MM.1S (cell line): Measurements from ENCODE around the gene FNDC8.
"Not testable (repeated sequence)": the region's sequence is repeated elsewhere in the genome, so short reads cannot be mapped to it uniquely, and the experiment has no call there.

Experiments
- DNase-seq: peaks from one replicate; pipeline ENCODE4 v3.0.0-alpha.2; 2015
- H2AFZ ChIP-seq: fragments of 300-600 bp; sonication (generic); 2 replicates; pipeline ENCODE4 v1.6.0; 2016; ENCODE audit warnings: antibody characterized with exemption, low read length
- H3F3A ChIP-seq: fragments of 300-600 bp; sonication (generic); 2 replicates; pipeline ENCODE4 v1.6.1; 2016; ENCODE audit warnings: mild to moderate bottlenecking, antibody characterized with exemption, low read length, moderate library complexity, mixed read lengths; ENCODE audit not compliant: insufficient read depth
- H3K27ac ChIP-seq: fragments of 300-600 bp; sonication (generic); 2 replicates; pipeline ENCODE4 v1.5.1; 2016; ENCODE audit warnings: mild to moderate bottlenecking, low read length
- H3K27me3 ChIP-seq: fragments of 300-600 bp; sonication (generic); replicated peaks from 2 replicates; pipeline ENCODE4 v1.6.0; 2016; ENCODE audit warnings: low read length; ENCODE audit not compliant: insufficient read depth
- H3K36me3 ChIP-seq: fragments of 300-600 bp; sonication (generic); replicated peaks from 2 replicates; pipeline ENCODE4 v1.6.1; 2016; ENCODE audit warnings: mild to moderate bottlenecking, low read length, mixed read lengths; ENCODE audit not compliant: insufficient read depth
- H3K4me1 ChIP-seq: fragments of 300-600 bp; sonication (generic); 2 replicates; pipeline ENCODE4 v1.6.1; 2016; ENCODE audit warnings: low read length, mixed read lengths
- H3K4me2 ChIP-seq: fragments of 300-600 bp; sonication (generic); 2 replicates; pipeline ENCODE4 v1.6.0; 2016; ENCODE audit warnings: low read depth, low read length
- H3K4me3 ChIP-seq: fragments of 300-600 bp; sonication (generic); 2 replicates; pipeline ENCODE4 v1.5.1; 2016; ENCODE audit warnings: low read length, mixed read lengths
- H3K79me2 ChIP-seq: fragments of 300-600 bp; sonication (generic); 2 replicates; pipeline ENCODE4 v1.6.1; 2016; ENCODE audit warnings: mixed run types, low read length, mixed read lengths
- H3K9ac ChIP-seq: fragments of 300-600 bp; sonication (generic); 2 replicates; pipeline ENCODE4 v1.6.1; 2016; ENCODE audit warnings: low read length, mixed read lengths
- H3K9me2 ChIP-seq: fragments of 300-600 bp; sonication (generic); replicated peaks from 2 replicates; pipeline ENCODE4 v1.6.1; 2016; ENCODE audit warnings: mild to moderate bottlenecking, low read length, mixed read lengths; ENCODE audit not compliant: insufficient read depth
- H3K9me3 ChIP-seq: fragments of 300-600 bp; sonication (generic); replicated peaks from 2 replicates; pipeline ENCODE4 v1.6.1; 2016; ENCODE audit warnings: mild to moderate bottlenecking, low read length, mixed read lengths; ENCODE audit not compliant: insufficient read depth
- H4K20me1 ChIP-seq: fragments of 300-600 bp; sonication (generic); 2 replicates; pipeline ENCODE4 v1.6.1; 2016; ENCODE audit warnings: mild to moderate bottlenecking, low read length, moderate library complexity, mixed read lengths; ENCODE audit not compliant: insufficient read depth
- EZH2 ChIP-seq: fragments of 300-600 bp; sonication (generic); optimal IDR thresholded peaks from 2 replicates; pipeline ENCODE3; 2017; ENCODE audit warnings: low read depth, mild to moderate bottlenecking, antibody characterized with exemption, low read length, mixed read lengths
- EZH2phosphoT487 ChIP-seq: fragments of 300-600 bp; sonication (generic); IDR thresholded peaks from 2 replicates; pipeline ENCODE4 v1.6.1; 2018; ENCODE audit warnings: antibody characterized with exemption, low read length
- TF ChIP-seq, protein P1 (sequence below): fragments of 300-600 bp; sonication (generic); IDR thresholded peaks from 2 replicates; pipeline ENCODE4 v1.5.1; 2016; ENCODE audit warnings: antibody characterized with exemption, low read length, mixed read lengths

The FNDC8 gene

DNA sequence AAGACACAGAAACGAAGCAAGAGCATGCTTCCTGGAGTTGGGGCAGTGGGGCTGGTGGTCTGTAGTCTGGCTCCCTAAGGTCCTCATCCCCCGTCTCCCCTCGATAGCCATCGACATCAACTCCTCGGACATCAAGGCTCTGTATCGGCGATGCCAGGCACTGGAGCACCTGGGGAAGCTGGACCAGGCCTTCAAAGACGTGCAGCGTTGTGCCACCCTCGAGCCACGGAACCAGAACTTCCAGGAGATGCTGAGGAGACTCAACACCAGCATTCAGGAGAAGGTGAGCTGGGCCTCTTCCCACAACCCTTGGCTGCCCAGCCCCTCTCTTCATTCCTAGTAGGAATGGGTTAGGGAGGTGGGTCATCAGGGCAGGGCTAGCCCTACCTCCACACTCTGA, 28.5 kb downstream of the FNDC8 start:
- no peaks in the 10 kb centered on the region for H3K9me3 ChIP-seq
- H3K9ac ChIP-seq = no peak overlapping the region
- no peaks in the 10 kb centered on the region for H3K9me2 ChIP-seq
- TF ChIP-seq, protein P1, sequence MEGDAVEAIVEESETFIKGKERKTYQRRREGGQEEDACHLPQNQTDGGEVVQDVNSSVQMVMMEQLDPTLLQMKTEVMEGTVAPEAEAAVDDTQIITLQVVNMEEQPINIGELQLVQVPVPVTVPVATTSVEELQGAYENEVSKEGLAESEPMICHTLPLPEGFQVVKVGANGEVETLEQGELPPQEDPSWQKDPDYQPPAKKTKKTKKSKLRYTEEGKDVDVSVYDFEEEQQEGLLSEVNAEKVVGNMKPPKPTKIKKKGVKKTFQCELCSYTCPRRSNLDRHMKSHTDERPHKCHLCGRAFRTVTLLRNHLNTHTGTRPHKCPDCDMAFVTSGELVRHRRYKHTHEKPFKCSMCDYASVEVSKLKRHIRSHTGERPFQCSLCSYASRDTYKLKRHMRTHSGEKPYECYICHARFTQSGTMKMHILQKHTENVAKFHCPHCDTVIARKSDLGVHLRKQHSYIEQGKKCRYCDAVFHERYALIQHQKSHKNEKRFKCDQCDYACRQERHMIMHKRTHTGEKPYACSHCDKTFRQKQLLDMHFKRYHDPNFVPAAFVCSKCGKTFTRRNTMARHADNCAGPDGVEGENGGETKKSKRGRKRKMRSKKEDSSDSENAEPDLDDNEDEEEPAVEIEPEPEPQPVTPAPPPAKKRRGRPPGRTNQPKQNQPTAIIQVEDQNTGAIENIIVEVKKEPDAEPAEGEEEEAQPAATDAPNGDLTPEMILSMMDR = no peak
- TF ChIP-seq EZH2phosphoT487 (no peak), EZH2 (no peak)
- H3K4me3 ChIP-seq = no peak overlapping the region
- 0 out of 2 replicates have a peak overlapping the region, but pooled peaks have one; percentile 42 for H2AFZ ChIP-seq
- H4K20me1 ChIP-seq = no peaks in the 10 kb centered on the region
- H3K27ac ChIP-seq = no peak overlapping the region
- peak overlapping the region; percentile 38 for H3K4me2 ChIP-seq
- no peaks in the 10 kb centered on the region for H3K27me3 ChIP-seq
- no peaks in the 10 kb centered on the region for H3K36me3 ChIP-seq
- H3K79me2 ChIP-seq = no peaks in the 10 kb centered on the region
- peaks cover 9% of the 10 kb centered on the region for H3K4me1 ChIP-seq
- H3F3A ChIP-seq = no peaks in the 10 kb centered on the region
- no peak for DNase-seq

DNA sequence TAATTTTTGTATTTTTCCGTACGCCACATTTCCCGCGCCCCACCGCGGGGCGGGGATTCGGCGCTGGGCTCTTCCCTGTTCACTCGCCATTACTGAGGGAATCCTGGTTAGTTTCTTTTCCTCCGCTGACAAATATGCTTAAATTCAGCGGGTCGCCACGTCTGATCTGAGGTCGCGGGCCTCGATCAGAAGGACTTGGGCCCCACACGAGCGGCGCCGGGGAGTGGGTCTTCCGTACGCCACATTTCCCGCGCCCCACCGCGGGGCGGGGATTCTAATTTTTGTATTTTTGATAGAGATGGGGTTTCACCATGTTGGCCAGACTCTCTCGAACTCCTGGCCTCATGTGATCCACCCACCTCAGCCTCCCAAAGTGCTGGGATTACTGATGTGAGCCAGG, 29.7 kb downstream of the FNDC8 start:
- H3K79me2 ChIP-seq, DNase-seq, H3K27me3 ChIP-seq, H3K9me2 ChIP-seq, H3K4me3 ChIP-seq, H3K4me1 ChIP-seq, H3F3A ChIP-seq, H2AFZ ChIP-seq, H3K27ac ChIP-seq, H3K9me3 ChIP-seq, H3K9ac ChIP-seq, H3K36me3 ChIP-seq, H4K20me1 ChIP-seq, H3K4me2 ChIP-seq: not testable (repeated sequence)

DNA sequence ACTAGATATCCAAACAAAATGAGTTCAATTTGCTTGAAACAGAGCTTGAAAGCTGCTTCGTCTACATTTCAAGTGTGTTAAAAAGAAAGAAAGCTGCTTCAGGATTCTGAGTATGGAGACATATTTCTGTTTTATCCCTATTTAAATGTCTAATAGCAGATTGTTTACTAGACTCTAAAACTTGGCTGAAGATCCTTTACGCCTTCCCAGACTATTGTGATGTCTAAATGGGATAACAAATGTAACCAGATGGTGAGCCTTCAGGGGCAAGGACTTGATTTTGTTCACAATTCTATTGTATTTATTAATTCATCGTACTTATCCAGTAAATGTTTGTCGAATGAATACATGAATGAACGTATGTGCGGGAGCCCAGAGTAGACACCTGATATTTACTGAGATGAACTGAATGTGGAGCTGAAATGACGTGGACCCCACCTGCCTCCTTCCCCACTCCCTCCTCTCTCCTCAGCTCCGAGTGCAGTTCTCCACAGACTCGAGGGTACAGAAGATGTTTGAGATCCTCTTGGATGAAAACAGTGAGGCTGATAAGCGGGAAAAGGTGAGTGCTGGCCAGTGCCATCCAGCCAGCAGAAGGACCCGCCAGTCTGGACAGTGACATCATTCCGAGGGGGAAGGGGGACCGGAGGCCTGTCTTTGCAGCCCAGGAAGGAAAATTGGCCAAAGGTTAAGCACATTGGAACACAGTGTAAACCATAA, 31.2 kb downstream of the FNDC8 start:
- no peaks in the 10 kb centered on the region for H3K9me2 ChIP-seq
- H4K20me1 ChIP-seq = no peaks in the 10 kb centered on the region
- H3K4me3 ChIP-seq = no peak overlapping the region
- peaks cover 9% of the 10 kb centered on the region for H3K4me1 ChIP-seq
- no peak overlapping the region for H3K27ac ChIP-seq
- H3F3A ChIP-seq = no peaks in the 10 kb centered on the region
- no peaks in the 10 kb centered on the region for H3K27me3 ChIP-seq
- H3K79me2 ChIP-seq = no peaks in the 10 kb centered on the region
- no peak overlapping the region for H2AFZ ChIP-seq
- H3K4me2 ChIP-seq = no peak overlapping the region
- no peak overlapping the region for H3K9ac ChIP-seq
- no peaks in the 10 kb centered on the region for H3K36me3 ChIP-seq
- TF ChIP-seq EZH2 (no peak), EZH2phosphoT487 (no peak)
- TF ChIP-seq, protein P1 = no peak
- no peaks in the 10 kb centered on the region for H3K9me3 ChIP-seq
- DNase-seq = no peak
